Measurements from ENCODE around the gene ZNF697.

- TF ChIP-seq CTCF (IDR thresholded peaks at IDR 0.05 in 2 of 3, conservative IDR thresholded peaks at IDR 0.05 in 1 of 3; ENCODE audit: control insufficient read depth in 2 of 3, extremely low read depth in 1 of 3, insufficient read depth in 1 of 3, low read depth in 3 of 3, low read length in 3 of 3) (no peak), ATF2 (IDR thresholded peaks at IDR 0.05; ENCODE audit: low read length) (no peak)
Measured at GRCh38 chr1:119648620-119649004, 546 bp upstream of the ZNF697 start.

Measured in GM12878 (cell line).